GM18861 (cell line): Measurements from ENCODE around the gene ZFYVE28.

ENCODE experiments used
- ATAC-seq: cut with Tn5 transposase; IDR thresholded peaks from one replicate; pipeline ENCODE4 v1.9.1; 2021; ENCODE audit not compliant: unreplicated experiment

ZFYVE28 gene

GRCh38 chr4:2264481-2265041, 153.9 kb downstream of the ZFYVE28 start:
- ATAC-seq = no peak

- ATAC-seq = no peak
Measured at GRCh38 chr4:2263926-2264321, 154.5 kb downstream of the ZFYVE28 start.

- ATAC-seq = no peak
Measured at GRCh38 chr4:2262944-2263250, 155.5 kb downstream of the ZFYVE28 start.

- ATAC-seq = peak; percentile 88
Measured at GRCh38 chr4:2262145-2262943, 156.1 kb downstream of the ZFYVE28 start.

- ATAC-seq = no peak
Measured at GRCh38 chr4:2261853-2262144, 156.6 kb downstream of the ZFYVE28 start, which contains the start of gene MXD4. Gene MXD4, minus strand, starts transcription at chr4:2262109. Its CDS starts 129 bp downstream, at chr4:2261980.

- ATAC-seq = no peak
Measured at GRCh38 chr4:2261110-2261852, 157.2 kb downstream of the ZFYVE28 start.

- ATAC-seq = no peak
Measured at GRCh38 chr4:2260344-2261109, 157.9 kb downstream of the ZFYVE28 start.

GRCh38 chr4:2259541-2260343, 158.7 kb downstream of the ZFYVE28 start:
- ATAC-seq = no peak

- ATAC-seq = no peak
Measured at GRCh38 chr4:2259036-2259540, 159.4 kb downstream of the ZFYVE28 start.

GRCh38 chr4:2258091-2259035, 160.1 kb downstream of the ZFYVE28 start:
- ATAC-seq = no peak

GRCh38 chr4:2257361-2258081, 160.9 kb downstream of the ZFYVE28 start:
- ATAC-seq = no peak

GRCh38 chr4:2256781-2257191, 161.7 kb downstream of the ZFYVE28 start:
- ATAC-seq = no peak

- ATAC-seq = no peak
Measured at GRCh38 chr4:2256156-2256731, 162.2 kb downstream of the ZFYVE28 start.

- no peak for ATAC-seq
Measured at GRCh38 chr4:2255501-2256155, 162.8 kb downstream of the ZFYVE28 start.

GRCh38 chr4:2254665-2255500, 163.6 kb downstream of the ZFYVE28 start:
- ATAC-seq = no peak

GRCh38 chr4:2253160-2254084, 165.0 kb downstream of the ZFYVE28 start:
- ATAC-seq = no peak
